ENCODE measurements around the gene STX7.

Gene STX7

GRCh38 chr6:132411296-132411695 lies 101.6 kb downstream of the STX7 start:
- DNase-seq = no peak

- no peak for DNase-seq
Measured at GRCh38 chr6:132410830-132411229, 102.1 kb downstream of the STX7 start.

GRCh38 chr6:132405143-132405915 lies 107.6 kb downstream of the STX7 start:
- no peak for DNase-seq

- no peak for DNase-seq
Measured at GRCh38 chr6:132404736-132405135, 108.2 kb downstream of the STX7 start.

- DNase-seq = no peak
Measured at GRCh38 chr6:132404330-132404729, 108.6 kb downstream of the STX7 start.

GRCh38 chr6:132401618-132402285 lies 111.2 kb downstream of the STX7 start:
- DNase-seq = peak; percentile 69

- DNase-seq = peak; percentile 76
Measured at GRCh38 chr6:132400883-132401617, 111.9 kb downstream of the STX7 start, which contains the start of gene MOXD1. MOXD1 (minus strand) TSS chr6:132401475; CDS start chr6:132401426, 49 bp downstream.

GRCh38 chr6:132400555-132400882 lies 112.4 kb downstream of the STX7 start:
- peak; percentile 50 for DNase-seq

GRCh38 chr6:132399376-132400074 lies 113.4 kb downstream of the STX7 start:
- DNase-seq = no peak

All from eye (tissue), 1 donor.